ENCODE data around the gene ARHGEF18. TPM values are rescaled to one million over a fixed set of nuclear protein-coding genes. Genes with fewer than 3 reads are reported as not detected.

The ARHGEF18 gene
- polyA plus RNA-seq, 1 donor from 2014 or later: 22.7 TPM

- TF ChIP-seq EZH2 (IDR thresholded peaks at IDR 0.05; ENCODE audit: borderline replicate concordance, insufficient read depth, low read length, poor library complexity, severe bottlenecking) (no peak), TAF1 (IDR thresholded peaks at IDR 0.05; ENCODE audit: low read depth) (no peak), EP300 (conservative IDR thresholded peaks at IDR 0.05; ENCODE audit: poor library complexity, severe bottlenecking) (no peak), POLR2AphosphoS5 (IDR thresholded peaks at IDR 0.05) (no peak), CTCF (IDR thresholded peaks at IDR 0.05; ENCODE audit: poor library complexity, severe bottlenecking) (no peak), SMC3 (conservative IDR thresholded peaks at IDR 0.05; ENCODE audit: poor library complexity) (no peak), RAD21 (conservative IDR thresholded peaks at IDR 0.05) (no peak), MXI1 (conservative IDR thresholded peaks at IDR 0.05; ENCODE audit: poor library complexity, severe bottlenecking) (no peak)
- H3K9me3 ChIP-seq (ENCODE audit: low read length): peaks cover 6% of the 10 kb centered on the region
- H3K9me2 ChIP-seq (ENCODE audit: insufficient read depth, low read length): no peaks in the 10 kb centered on the region
- no peaks in the 10 kb centered on the region for H3K27me3 ChIP-seq (ENCODE audit: insufficient read depth, low read depth, low read length)
- no peaks in the 10 kb centered on the region for H3K36me3 ChIP-seq (ENCODE audit: insufficient read depth, low read length)
- no peaks in the 10 kb centered on the region for H3F3A ChIP-seq (ENCODE audit: insufficient read depth, low read length, poor library complexity, severe bottlenecking)
- no peak overlapping the region for H2AFZ ChIP-seq (ENCODE audit: low read depth, low read length)
- H3K79me2 ChIP-seq (replicated peaks; ENCODE audit: insufficient read depth, low read length): no peaks in the 10 kb centered on the region
- no peak overlapping the region for H3K27ac ChIP-seq (ENCODE audit: low read length)
- no peak overlapping the region for H3K4me3 ChIP-seq (ENCODE audit: low read length)
- no peak overlapping the region for H3K4me2 ChIP-seq (ENCODE audit: low read length)
- H3K9ac ChIP-seq (ENCODE audit: low read length): no peak overlapping the region
- H4K20me1 ChIP-seq (ENCODE audit: insufficient read depth): no peaks in the 10 kb centered on the region
These were observed 20.1 kb upstream of the ARHGEF18 start for GRCh38 chr19:7328647-7329046.

- Histone ChIP-seq H3K27ac (ENCODE audit: low read length) (no peak overlapping the region), H3K27me3 (ENCODE audit: insufficient read depth, low read depth, low read length) (no peaks in the 10 kb centered on the region), H3K4me3 (ENCODE audit: low read length) (no peak overlapping the region), H3K9ac (ENCODE audit: low read length) (no peak overlapping the region), H3K9me2 (ENCODE audit: insufficient read depth, low read length) (no peaks in the 10 kb centered on the region), H3K79me2 (replicated peaks; ENCODE audit: insufficient read depth, low read length) (no peaks in the 10 kb centered on the region), H2AFZ (ENCODE audit: low read depth, low read length) (no peak overlapping the region), H3K36me3 (ENCODE audit: insufficient read depth, low read length) (no peaks in the 10 kb centered on the region), H3K4me2 (ENCODE audit: low read length) (no peak overlapping the region), H3K9me3 (ENCODE audit: low read length) (peaks cover 6% of the 10 kb centered on the region), H4K20me1 (ENCODE audit: insufficient read depth) (no peaks in the 10 kb centered on the region), H3F3A (ENCODE audit: insufficient read depth, low read length, poor library complexity, severe bottlenecking) (no peaks in the 10 kb centered on the region)
- no peak for TF ChIP-seq POLR2AphosphoS5 (IDR thresholded peaks at IDR 0.05)
- TF ChIP-seq EZH2 (IDR thresholded peaks at IDR 0.05; ENCODE audit: borderline replicate concordance, insufficient read depth, low read length, poor library complexity, severe bottlenecking): no peak
- no peak for TF ChIP-seq EP300 (conservative IDR thresholded peaks at IDR 0.05; ENCODE audit: poor library complexity, severe bottlenecking)
- no peak for TF ChIP-seq TAF1 (IDR thresholded peaks at IDR 0.05; ENCODE audit: low read depth)
- TF ChIP-seq SMC3 (conservative IDR thresholded peaks at IDR 0.05; ENCODE audit: poor library complexity): no peak
- TF ChIP-seq MXI1 (conservative IDR thresholded peaks at IDR 0.05; ENCODE audit: poor library complexity, severe bottlenecking): no peak
- no peak for TF ChIP-seq REST (IDR thresholded peaks at IDR 0.05; ENCODE audit: borderline replicate concordance)
- TF ChIP-seq RAD21 (conservative IDR thresholded peaks at IDR 0.05): no peak
- TF ChIP-seq CTCF (IDR thresholded peaks at IDR 0.05; ENCODE audit: poor library complexity, severe bottlenecking): no peak
These were observed 17.3 kb upstream of the ARHGEF18 start for GRCh38 chr19:7331446-7331845.
